Adrenal gland (tissue), 12 donors: ENCODE results near the gene TTLL11. TPM values are rescaled to one million over a fixed set of nuclear protein-coding genes. Genes with fewer than 3 reads are reported as not detected.

Experiments
- DNase-seq, 7 donors: peaks; one replicate each; pipeline ENCODE4 v3.0.0-alpha.2; 2019 to 2020
- H3K27ac ChIP-seq, 5 donors: fragments of 200-600 bp; sonication (generic) in 4 of 5; 1 replicate in 3 of 5; 2 replicates in 2 of 5; pipeline versions ENCODE4 v1.5.1 to v1.8.0; 2016 to 2020; ENCODE audit warnings: mild to moderate bottlenecking in 1 of 5
- H3K27me3 ChIP-seq: fragments of 200-600 bp; 2 replicates; pipeline ENCODE4 v1.8.0; 2021
- H3K36me3 ChIP-seq, 2 donors: fragments of 200-600 bp; replicated peaks in 1 of 2; 1 replicate in 1 of 2; 2 replicates in 1 of 2; pipeline versions ENCODE4 v1.5.1 to v1.8.0; 2018 to 2022
- H3K4me1 ChIP-seq, 2 donors: fragments of 200-600 bp; replicated peaks in 1 of 2; 1 replicate in 1 of 2; 2 replicates in 1 of 2; pipeline versions ENCODE4 v1.5.1 to v1.8.0; 2018 to 2021
- H3K4me3 ChIP-seq, 4 donors: fragments of 200-600 bp; sonication (generic) in 3 of 4; one replicate each; pipeline ENCODE4 v1.5.1; 2016 to 2018
- H3K9me3 ChIP-seq, 3 donors: fragments of 200-600 bp; sonication (generic) in 1 of 3; replicated peaks in 1 of 3; 1 replicate in 2 of 3; 2 replicates in 1 of 3; pipeline versions ENCODE4 v1.5.1 to v1.8.0; 2016 to 2021
- POLR2A ChIP-seq, 2 donors: fragments of 450-650 bp; IDR thresholded peaks; one replicate each; pipeline ENCODE4 v1.6.1; 2017; ENCODE audit warnings: antibody characterized with exemption in 2 of 2, mild to moderate bottlenecking in 2 of 2, moderate library complexity in 1 of 2
- whole genome bisulfite sequencing, 4 donors: extraction: QIAGEN DNeasy Blood & Tissue Kit in 2 of 4; methylation state at CpG; one replicate each; pipeline versions ENCODE4 v1.1.5 to v1.1.7; 2013 to 2017; 5-methylcytosine and 5-hydroxymethylcytosine counted together
- intact Hi-C, 2 donors: fragments of 100-400 bp; cut with DNase I; formaldehyde crosslinking; loops; one replicate each; pipeline versions ENCODE4 v1.14.1 to v1.15.0; 2022 to 2023
- polyA plus RNA-seq, 3 donors: library from polyadenylated mRNA; stranded (reverse); fragments of 200-250 nt in 2 of 3; fragments of 350-450 nt in 1 of 3; fragmentation: Illumina TruSeq in 1 of 3; extraction: RNeasy Lipid Tissue Mini Kit (QIAGEN cat#74804) in 1 of 3; gene quantifications; one replicate each; pipeline ENCODE4 v1.2.3, GENCODE V29; 2013 to 2014
- total RNA-seq, 9 donors: library from RNA; depleted of rRNA in 4 of 9; stranded (reverse); fragments of >200 nt in 4 of 9; fragments of 120-200 nt in 1 of 9; fragmentation: NEBNext Ultra II Directional in 1 of 9; extraction: Animal tissue kit (Norgen Biotek cat#: 25700) in 1 of 9; gene quantifications; one replicate each; pipeline versions ENCODE4 v1.1.0 to v1.2.4, GENCODE V29; 2013 to 2023
- TF ChIP-seq, protein P1 (sequence below), 6 experiments: fragments of 450-650 bp in 4 of 6; fragments of 200-600 bp in 2 of 6; sonication (generic) in 1 of 6; IDR thresholded peaks; 1 replicate in 5 of 6; 2 replicates in 1 of 6; pipeline versions ENCODE4 v1.5.1 to v1.8.0; 2016 to 2021; ENCODE audit warnings: antibody characterized with exemption in 6 of 6, mild to moderate bottlenecking in 2 of 6, moderate library complexity in 1 of 6
- donor health status: healthy with polysubstance abuse.
- donor health status: Bipolar disorder and iron deficiency.
- donor health status: DM: yes; HTN: yes; CAD: no.
- donor health status: DM: no; HTN: no; CAD: no.
- donor health status: DM: no; HTN: no; CAD: no.
- donor health status: DM: yes; HTN: yes; CAD: no.

TTLL11 gene
- total and polyA plus RNA-seq, 12 donors = 4.8 to 30.9 (median 13.7) TPM

GRCh38 chr9:121860213-121860612 lies 232.9 kb downstream of the TTLL11 start:
- TF ChIP-seq, protein P1, sequence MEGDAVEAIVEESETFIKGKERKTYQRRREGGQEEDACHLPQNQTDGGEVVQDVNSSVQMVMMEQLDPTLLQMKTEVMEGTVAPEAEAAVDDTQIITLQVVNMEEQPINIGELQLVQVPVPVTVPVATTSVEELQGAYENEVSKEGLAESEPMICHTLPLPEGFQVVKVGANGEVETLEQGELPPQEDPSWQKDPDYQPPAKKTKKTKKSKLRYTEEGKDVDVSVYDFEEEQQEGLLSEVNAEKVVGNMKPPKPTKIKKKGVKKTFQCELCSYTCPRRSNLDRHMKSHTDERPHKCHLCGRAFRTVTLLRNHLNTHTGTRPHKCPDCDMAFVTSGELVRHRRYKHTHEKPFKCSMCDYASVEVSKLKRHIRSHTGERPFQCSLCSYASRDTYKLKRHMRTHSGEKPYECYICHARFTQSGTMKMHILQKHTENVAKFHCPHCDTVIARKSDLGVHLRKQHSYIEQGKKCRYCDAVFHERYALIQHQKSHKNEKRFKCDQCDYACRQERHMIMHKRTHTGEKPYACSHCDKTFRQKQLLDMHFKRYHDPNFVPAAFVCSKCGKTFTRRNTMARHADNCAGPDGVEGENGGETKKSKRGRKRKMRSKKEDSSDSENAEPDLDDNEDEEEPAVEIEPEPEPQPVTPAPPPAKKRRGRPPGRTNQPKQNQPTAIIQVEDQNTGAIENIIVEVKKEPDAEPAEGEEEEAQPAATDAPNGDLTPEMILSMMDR (IDR thresholded peaks at IDR 0.05) = no peak
- TF ChIP-seq POLR2A (IDR thresholded peaks at IDR 0.05) = no peak
- Histone ChIP-seq H3K4me3 (no peak overlapping the region), H3K4me1 (no peaks in the 10 kb centered on the region), H3K9me3 (no peaks in the 10 kb centered on the region), H3K36me3 (no peaks in the 10 kb centered on the region), H3K27ac (no peak overlapping the region), H3K27me3 (no peaks in the 10 kb centered on the region)
- no peak for DNase-seq
- intact Hi-C loops = loop anchor here in 1 of 2 donors (10.0 kb wide), 1 partner anchor 175 kb away; no protein-coding TSS in a partner anchor
- WGBS, 4 donors = 92 to 94% (median 93%) methylated on average over 2 to 3 of the region's 3 CpGs

- DNase-seq = no peak
- H3K9me3 ChIP-seq = no peaks in the 10 kb centered on the region
- 80 to 99% (median 84%) methylated on average over 6 of the region's 6 CpGs for WGBS, 4 donors
- no peak overlapping the region for H3K27ac ChIP-seq
- no peaks in the 10 kb centered on the region for H3K4me1 ChIP-seq
- H3K27me3 ChIP-seq = no peaks in the 10 kb centered on the region
- H3K4me3 ChIP-seq = no peak overlapping the region
- H3K36me3 ChIP-seq = no peaks in the 10 kb centered on the region
- TF ChIP-seq POLR2A (IDR thresholded peaks at IDR 0.05) = no peak
- TF ChIP-seq, protein P1 (IDR thresholded peaks at IDR 0.05) = no peak
- intact Hi-C loops = loop anchor here (10.0 kb wide), 4 partner anchors 85 to 175 kb away; no protein-coding TSS in a partner anchor
Observed at GRCh38 chr9:121859646-121860045, 233.5 kb downstream of the TTLL11 start.

DNA sequence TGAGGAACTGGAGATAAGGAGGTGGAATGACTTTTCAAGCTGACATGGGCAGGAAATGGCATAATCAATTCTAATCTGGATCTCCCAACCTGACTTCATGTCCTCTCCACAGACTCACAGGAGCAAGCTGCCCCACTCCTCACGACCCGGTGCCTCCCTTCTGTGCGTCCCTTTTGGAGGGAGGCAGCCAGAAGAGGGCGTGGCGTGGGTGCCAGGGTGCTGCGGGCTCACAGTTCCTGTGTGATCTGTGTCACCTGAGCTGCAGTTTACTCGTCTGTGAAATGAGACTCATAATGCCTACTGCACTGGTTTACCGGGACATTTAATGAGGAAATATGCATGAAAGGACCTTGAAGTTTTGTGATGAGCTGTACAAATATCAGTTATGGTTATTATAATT lies 234.3 kb downstream of the TTLL11 start:
- Histone ChIP-seq H3K4me1 (no peaks in the 10 kb centered on the region), H3K4me3 (no peak overlapping the region), H3K27me3 (no peaks in the 10 kb centered on the region), H3K36me3 (no peaks in the 10 kb centered on the region), H3K9me3 (no peaks in the 10 kb centered on the region), H3K27ac (no peak overlapping the region)
- intact Hi-C loops = loop anchor here (10.0 kb wide), 3 partner anchors 84 to 134 kb away; no protein-coding TSS in a partner anchor
- no peak for DNase-seq
- TF ChIP-seq, protein P1 (IDR thresholded peaks at IDR 0.05) = no peak
- no peak for TF ChIP-seq POLR2A (IDR thresholded peaks at IDR 0.05)
- WGBS, 4 donors = 93 to 98% (median 95%) methylated on average over 8 of the region's 8 CpGs

DNA sequence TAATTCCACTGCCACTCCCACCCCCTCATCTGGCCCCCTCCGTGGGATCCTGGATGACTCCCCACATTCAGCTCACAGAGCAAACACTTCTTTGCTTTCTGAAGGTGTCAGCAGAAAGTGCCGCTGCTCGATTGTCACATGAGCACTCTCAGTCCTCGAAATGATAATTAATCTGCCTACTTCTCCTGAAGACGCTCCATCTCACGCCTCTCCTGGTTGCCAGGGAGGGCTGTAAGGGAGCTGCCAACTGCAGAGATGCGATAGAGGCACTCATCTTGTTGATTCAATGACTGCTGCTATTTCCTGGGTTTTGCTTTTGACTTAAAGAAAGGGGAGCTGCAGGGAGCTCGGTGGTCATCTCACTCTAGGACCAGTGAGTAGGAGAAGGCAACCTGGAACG lies 235.2 kb downstream of the TTLL11 start:
- H3K4me1 ChIP-seq = peaks cover 0 to 4% of the 10 kb centered on the region in 2 donors
- no peak overlapping the region for H3K4me3 ChIP-seq
- H3K36me3 ChIP-seq = no peaks in the 10 kb centered on the region
- no peak overlapping the region for H3K27ac ChIP-seq
- no peak for TF ChIP-seq POLR2A (IDR thresholded peaks at IDR 0.05)
- TF ChIP-seq, protein P1 (IDR thresholded peaks at IDR 0.05) = no peak
- no peak for DNase-seq
- 80 to 89% (median 87%) methylated on average over 9 of the region's 9 CpGs for WGBS, 4 donors
- no peaks in the 10 kb centered on the region for H3K9me3 ChIP-seq
- intact Hi-C loops = loop anchor here (10.0 kb wide), 3 partner anchors 83 to 133 kb away; no protein-coding TSS in a partner anchor
- H3K27me3 ChIP-seq = no peaks in the 10 kb centered on the region
